Measurements from ENCODE around the gene TYK2.

Gene TYK2

GRCh38 chr19:10320602-10321416, 59.6 kb downstream of the TYK2 start:
- in situ Hi-C loops (cut with MboI; ENCODE audit: low sequenced_read_pairs, unreplicated experiment) = no loop called here
- DNase-seq (ENCODE audit: low spot score) = no peak
- TF ChIP-seq CTCF (IDR thresholded peaks at IDR 0.05; ENCODE audit: borderline replicate concordance, control extremely low read depth, extremely low read depth, insufficient read depth, missing control alignments) = no peak

DNA sequence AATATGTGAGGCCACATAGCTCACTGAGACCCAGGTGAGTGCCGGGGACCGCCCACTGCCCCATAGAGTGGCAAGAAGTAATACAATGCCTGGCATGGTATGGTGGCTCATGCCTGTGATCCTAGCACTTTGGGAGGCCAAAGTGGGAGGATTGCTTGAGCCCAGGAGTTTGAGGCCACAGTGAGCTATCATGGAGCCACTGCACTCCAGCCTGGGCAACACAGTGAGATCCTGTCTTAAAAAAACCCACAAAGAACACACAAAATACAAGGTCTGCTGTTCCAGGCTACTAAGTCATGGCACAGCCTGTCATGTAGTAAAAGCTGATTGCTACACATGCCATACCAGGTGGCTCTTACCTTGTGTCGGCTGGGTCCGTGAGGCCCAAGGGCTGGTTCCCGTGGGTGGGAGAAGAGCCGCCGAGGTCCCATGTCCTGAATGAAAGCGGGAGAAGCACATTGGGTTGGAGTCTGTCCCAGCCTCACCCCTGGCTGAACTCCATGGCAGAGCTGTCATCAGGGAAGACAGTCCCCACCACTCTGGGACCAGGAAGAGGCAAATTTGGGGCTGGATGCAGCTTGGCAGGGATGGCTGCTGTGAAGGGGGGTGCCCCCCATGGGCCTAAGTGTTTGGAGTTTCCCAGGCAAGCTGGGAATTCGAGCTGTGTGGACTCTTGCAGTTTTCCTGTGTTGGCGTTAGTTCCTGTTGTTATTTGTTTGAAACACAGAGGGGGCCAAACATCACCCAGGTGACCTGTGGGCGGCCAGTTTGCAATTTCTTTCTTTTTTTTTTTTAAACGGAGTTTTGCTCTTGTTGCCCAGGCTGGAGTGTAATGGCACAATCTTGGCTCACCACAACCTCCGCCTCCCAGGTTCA, 61.3 kb downstream of the TYK2 start:
- in situ Hi-C loops (cut with MboI; ENCODE audit: low sequenced_read_pairs, unreplicated experiment) = no loop called here
- TF ChIP-seq CTCF (IDR thresholded peaks at IDR 0.05; ENCODE audit: borderline replicate concordance, control extremely low read depth, extremely low read depth, insufficient read depth, missing control alignments) = no peak
- no peak for DNase-seq (ENCODE audit: low spot score)

GRCh38 chr19:10317857-10318462, 62.4 kb downstream of the TYK2 start:
- in situ Hi-C loops (cut with MboI; ENCODE audit: low sequenced_read_pairs, unreplicated experiment) = no loop called here
- TF ChIP-seq CTCF (IDR thresholded peaks at IDR 0.05; ENCODE audit: borderline replicate concordance, control extremely low read depth, extremely low read depth, insufficient read depth, missing control alignments) = no peak
- no peak for DNase-seq (ENCODE audit: low spot score)

- TF ChIP-seq CTCF (IDR thresholded peaks at IDR 0.05; ENCODE audit: borderline replicate concordance, control extremely low read depth, extremely low read depth, insufficient read depth, missing control alignments) = no peak
- no peak for DNase-seq (ENCODE audit: low spot score)
- in situ Hi-C loops (cut with MboI; ENCODE audit: low sequenced_read_pairs, unreplicated experiment) = no loop called here
Observed at GRCh38 chr19:10317045-10317856, 63.1 kb downstream of the TYK2 start.

- DNase-seq (ENCODE audit: low spot score) = no peak
- no peak for TF ChIP-seq CTCF (IDR thresholded peaks at IDR 0.05; ENCODE audit: borderline replicate concordance, control extremely low read depth, extremely low read depth, insufficient read depth, missing control alignments)
- in situ Hi-C loops (cut with MboI; ENCODE audit: low sequenced_read_pairs, unreplicated experiment) = no loop called here
Observed at GRCh38 chr19:10316229-10317044, 63.9 kb downstream of the TYK2 start.

Data from GM13976 (cell line).